AG04450 (cell line): ENCODE measurements around the gene DHRSX. TPM values are rescaled to one million over a fixed set of nuclear protein-coding genes. Genes with fewer than 3 reads are reported as not detected.

Experiments used
- CTCF ChIA-PET: fragments of 300-600, 350-600 bp; formaldehyde crosslinking; extraction: SDS; loops from one replicate; lab custom pipeline; 2022; ENCODE audit warnings: antibody characterized with exemption, inconsistent platforms; lab: Charles Lee
- POLR2A ChIA-PET: fragments of 350-600 bp; formaldehyde crosslinking; extraction: SDS; loops from one replicate; lab custom pipeline; 2021; ENCODE audit warnings: antibody characterized with exemption, inconsistent platforms; lab: Yijun Ruan, JAX
- DNase-seq: peaks from one replicate; pipeline ENCODE4 v3.0.0-alpha.2; 2011; ENCODE audit warnings: low read depth, low spot score
- H3K27ac ChIP-seq: one replicate; pipeline ENCODE4 v1.5.1; 2012; ENCODE audit warnings: low read depth, low read length, control low read depth
- H3K27me3 ChIP-seq: one replicate; pipeline ENCODE4 v1.6.0; 2012; ENCODE audit warnings: low read length; ENCODE audit not compliant: control insufficient read depth, insufficient read depth
- H3K4me3 ChIP-seq: 2 replicates; pipeline ENCODE4 v1.5.1; 2011; ENCODE audit warnings: mild to moderate bottlenecking, low read depth, low read length, control low read depth
- H3K9me3 ChIP-seq: 2 replicates; pipeline ENCODE4 v1.5.1; 2012; ENCODE audit warnings: low read length; ENCODE audit not compliant: control insufficient read depth, insufficient read depth
- CTCF ChIP-seq: IDR thresholded peaks from 2 replicates; pipeline ENCODE4 v1.5.1; 2011; ENCODE audit warnings: low read depth, low read length, control low read depth, inconsistent platforms
- polyA plus RNA-seq: library from polyadenylated mRNA; depleted of rRNA; stranded (reverse); fragments of >200 nt; gene quantifications from 2 replicates; pipeline ENCODE4 v1.2.3, GENCODE V29; 2011

The DHRSX gene
- polyA plus RNA-seq, 1 experiment, result 43.2 TPM

- no peaks in the 10 kb centered on the region for H3K9me3 ChIP-seq
- no peak for TF ChIP-seq CTCF
- no peak for DNase-seq
- ChIA-PET CTCF (no interaction called here), POLR2A (no interaction called here)
- H3K27ac ChIP-seq, result no peak overlapping the region
- H3K27me3 ChIP-seq, result no peaks in the 10 kb centered on the region
- no peak overlapping the region for H3K4me3 ChIP-seq
Observed at GRCh38 chrX:2533424-2533823, 32.6 kb upstream of the DHRSX start.

GRCh38 chrX:2526390-2526789 lies 25.6 kb upstream of the DHRSX start:
- CTCF ChIA-PET, result no interaction called here
- DNase-seq, result no peak
- Histone ChIP-seq H3K27ac (no peak overlapping the region), H3K4me3 (no peak overlapping the region), H3K27me3 (no peaks in the 10 kb centered on the region), H3K9me3 (no peaks in the 10 kb centered on the region)
- TF ChIP-seq CTCF, result no peak
- POLR2A ChIA-PET, result no interaction called here

- ChIA-PET CTCF (no interaction called here), POLR2A (no interaction called here)
- H3K4me3 ChIP-seq, result no peak overlapping the region
- H3K9me3 ChIP-seq, result no peaks in the 10 kb centered on the region; the same call in 1 of the 2 replicates
- TF ChIP-seq CTCF, result no peak
- no peak overlapping the region for H3K27ac ChIP-seq
- no peak for DNase-seq
- H3K27me3 ChIP-seq, result no peaks in the 10 kb centered on the region
Observed at GRCh38 chrX:2523911-2524310, 23.1 kb upstream of the DHRSX start.

- no peak for TF ChIP-seq CTCF
- POLR2A ChIA-PET, result no interaction called here
- no peak overlapping the region for H3K27ac ChIP-seq
- DNase-seq, result no peak
- no peak overlapping the region for H3K4me3 ChIP-seq
- no peaks in the 10 kb centered on the region for H3K27me3 ChIP-seq
- CTCF ChIA-PET, result no interaction called here
- H3K9me3 ChIP-seq, result no peaks in the 10 kb centered on the region; the same call in 1 of the 2 replicates
Observed at GRCh38 chrX:2521927-2522386, 21.2 kb upstream of the DHRSX start.

GRCh38 chrX:2521092-2521926 lies 20.5 kb upstream of the DHRSX start:
- ChIA-PET POLR2A (no interaction called here), CTCF (no interaction called here)
- no peak for TF ChIP-seq CTCF
- no peak for DNase-seq
- H3K4me3 ChIP-seq, result no peak overlapping the region
- H3K27me3 ChIP-seq, result no peaks in the 10 kb centered on the region
- H3K27ac ChIP-seq, result no peak overlapping the region
- H3K9me3 ChIP-seq, result no peaks in the 10 kb centered on the region; the same call in 1 of the 2 replicates
